H1 (cell line): Measurements from ENCODE around the gene FUNDC2. TPM values are rescaled to one million over a fixed set of nuclear protein-coding genes. Genes with fewer than 3 reads are reported as not detected.

ENCODE experiments used
- CTCF ChIA-PET: fragments of 300-600 bp; sonication (Branson Sonifier 250); formaldehyde crosslinking; loops from one replicate; lab custom pipeline; 2021; ENCODE audit not compliant: partially characterized antibody; lab: Charles Lee
- POLR2A ChIA-PET: fragments of 300-600 bp; sonication (Branson Sonifier 250); formaldehyde crosslinking; loops from one replicate; lab custom pipeline; 2021; ENCODE audit warnings: inconsistent platforms; ENCODE audit not compliant: partially characterized antibody; lab: Charles Lee
- DNase-seq, 2 experiments: peaks; one replicate each; pipeline versions ENCODE4 v3.0.0 to v3.0.0-alpha.2; 2010 to 2022; ENCODE audit warnings: low spot score in 2 of 2, low read depth in 1 of 2, mixed read lengths in 1 of 2
- FAIRE-seq: peaks from 2 replicates; lab custom pipeline; 2011; peaks lifted over from hg19 to GRCh38; lab: Jason Lieb, UNC
- H2AFZ ChIP-seq: 2 replicates; pipeline ENCODE4 v1.8.1; 2012; ENCODE audit warnings: low read length, inconsistent platforms
- H2AK5ac ChIP-seq: 2 replicates; pipeline ENCODE4 v1.6.1; 2013; ENCODE audit warnings: low read depth, low read length
- H2BK120ac ChIP-seq: replicated peaks from 2 replicates; pipeline ENCODE3; 2013; ENCODE audit warnings: low read depth, low read length, inconsistent platforms
- H2BK12ac ChIP-seq: 2 replicates; pipeline ENCODE4 v1.6.1; 2013; ENCODE audit warnings: low read depth, low read length
- H2BK15ac ChIP-seq: 2 replicates; pipeline ENCODE4 v1.6.1; 2013; ENCODE audit warnings: low read length
- H2BK20ac ChIP-seq: 2 replicates; pipeline ENCODE4 v1.6.1; 2013; ENCODE audit warnings: low read length
- H2BK5ac ChIP-seq: 2 replicates; pipeline ENCODE4 v1.6.1; 2013; ENCODE audit warnings: low read depth, low read length
- H3K14ac ChIP-seq: 2 replicates; pipeline ENCODE4 v1.6.1; 2013; ENCODE audit warnings: inconsistent platforms; ENCODE audit not compliant: insufficient read length
- H3K18ac ChIP-seq: 2 replicates; pipeline ENCODE4 v1.6.1; 2013; ENCODE audit warnings: low read length; ENCODE audit errors: extremely low read depth
- H3K23ac ChIP-seq: 2 replicates; pipeline ENCODE4 v1.6.1; 2013; ENCODE audit warnings: inconsistent platforms; ENCODE audit not compliant: insufficient read length
- H3K23me2 ChIP-seq: 2 replicates; pipeline ENCODE4 v1.6.1; 2013; ENCODE audit warnings: low read depth, low read length
- H3K27ac ChIP-seq: 2 replicates; pipeline ENCODE4 v1.6.1; 2011; ENCODE audit warnings: low read depth, low read length, inconsistent platforms
- H3K27me3 ChIP-seq, 4 experiments: replicated peaks in 1 of 4; 1 replicate in 1 of 4; 2 replicates in 3 of 4; pipeline versions ENCODE4 v1.6.1 to v1.8.1; 2011 to 2013; ENCODE audit warnings: low read length in 3 of 4, mild to moderate bottlenecking in 3 of 4, inconsistent platforms in 2 of 4, mixed read lengths in 2 of 4, moderate library complexity in 1 of 4; ENCODE audit not compliant: control insufficient read depth in 3 of 4, insufficient read depth in 3 of 4; ENCODE audit errors: extremely low read depth in 1 of 4
- H3K36me3 ChIP-seq, 4 experiments: 2 replicates each; pipeline versions ENCODE4 v1.6.1 to v1.8.1; 2011 to 2013; ENCODE audit warnings: mild to moderate bottlenecking in 4 of 4, low read length in 3 of 4, moderate library complexity in 2 of 4, control low read depth in 1 of 4, inconsistent platforms in 1 of 4; ENCODE audit not compliant: insufficient read depth in 4 of 4, control insufficient read depth in 2 of 4
- H3K4ac ChIP-seq: replicated peaks from 2 replicates; pipeline ENCODE3; 2013; ENCODE audit warnings: low read length, low read depth, mixed read lengths, inconsistent platforms; ENCODE audit not compliant: insufficient read length
- H3K4me1 ChIP-seq, 4 experiments: replicated peaks in 1 of 4; 1 replicate in 1 of 4; 2 replicates in 3 of 4; pipeline versions ENCODE4 v1.6.1 to v1.8.1; 2011 to 2013; ENCODE audit warnings: low read length in 3 of 4, inconsistent platforms in 2 of 4, mixed read lengths in 1 of 4; ENCODE audit not compliant: insufficient read depth in 4 of 4, control insufficient read depth in 3 of 4
- H3K4me2 ChIP-seq, 2 experiments: 2 replicates each; pipeline versions ENCODE4 v1.6.1 to v1.8.1; 2011 to 2013; ENCODE audit warnings: low read depth in 2 of 2, low read length in 2 of 2, control low read depth in 1 of 2, inconsistent platforms in 1 of 2, mild to moderate bottlenecking in 1 of 2; ENCODE audit not compliant: insufficient read depth in 1 of 2
- H3K4me3 ChIP-seq, 4 experiments: fragments of 200-600, 300-600 bp in 1 of 4; sonication (generic), shearing (Covaris generic), sonication (Bioruptor Twin) in 1 of 4; 2 replicates each; pipeline versions ENCODE4 v1.5.1 to v1.8.1; 2011 to 2016; ENCODE audit warnings: low read length in 4 of 4, low read depth in 3 of 4, control low read depth in 2 of 4, inconsistent platforms in 2 of 4, mild to moderate bottlenecking in 2 of 4, mixed read lengths in 1 of 4, moderate library complexity in 1 of 4; ENCODE audit not compliant: insufficient read depth in 2 of 4; ENCODE audit errors: extremely low read depth in 1 of 4
- H3K56ac ChIP-seq: replicated peaks from 2 replicates; pipeline ENCODE3; 2013; ENCODE audit warnings: low read depth, mild to moderate bottlenecking, mixed read lengths, low read length, inconsistent platforms; ENCODE audit not compliant: insufficient read length
- H3K79me1 ChIP-seq: 2 replicates; pipeline ENCODE4 v1.6.1; 2013; ENCODE audit warnings: low read depth, low read length, control low read depth
- H3K79me2 ChIP-seq, 2 experiments: 2 replicates each; pipeline versions ENCODE4 v1.6.1 to v1.8.1; 2012 to 2013; ENCODE audit warnings: low read length in 2 of 2, mild to moderate bottlenecking in 2 of 2, inconsistent platforms in 1 of 2; ENCODE audit not compliant: insufficient read depth in 2 of 2, control insufficient read depth in 1 of 2
- H3K9ac ChIP-seq, 4 experiments: replicated peaks in 1 of 4; 1 replicate in 1 of 4; 2 replicates in 3 of 4; pipeline versions ENCODE4 v1.6.1 to v1.8.1; 2011 to 2013; ENCODE audit warnings: low read depth in 3 of 4, low read length in 3 of 4, control low read depth in 2 of 4, mild to moderate bottlenecking in 2 of 4, moderate library complexity in 2 of 4, inconsistent platforms in 1 of 4; ENCODE audit errors: extremely low read depth in 1 of 4
- H3K9me3 ChIP-seq, 2 experiments: 2 replicates each; pipeline versions ENCODE4 v1.6.1 to v1.8.1; 2012 to 2013; ENCODE audit warnings: mild to moderate bottlenecking in 2 of 2, moderate library complexity in 2 of 2, control low read depth in 1 of 2, inconsistent platforms in 1 of 2, low read depth in 1 of 2, low read length in 1 of 2, mixed read lengths in 1 of 2; ENCODE audit not compliant: insufficient read depth in 2 of 2
- H4K20me1 ChIP-seq, 2 experiments: replicated peaks in 1 of 2; 2 replicates each; pipeline versions ENCODE3 to v1.8.1; 2011 to 2013; ENCODE audit warnings: inconsistent platforms in 2 of 2, low read length in 2 of 2, mild to moderate bottlenecking in 1 of 2; ENCODE audit not compliant: insufficient read depth in 2 of 2, control insufficient read depth in 1 of 2
- H4K5ac ChIP-seq: 2 replicates; pipeline ENCODE4 v1.6.1; 2013; ENCODE audit warnings: low read length, low read depth, mixed read lengths, inconsistent platforms; ENCODE audit not compliant: insufficient read length
- H4K8ac ChIP-seq: 2 replicates; pipeline ENCODE4 v1.8.0; 2013; ENCODE audit warnings: mild to moderate bottlenecking, moderate library complexity, low read length, inconsistent platforms; ENCODE audit not compliant: insufficient read depth; ENCODE audit errors: extremely low read depth
- H4K91ac ChIP-seq: replicated peaks from 2 replicates; pipeline ENCODE3; 2013; ENCODE audit warnings: low read length, mixed read lengths, inconsistent platforms; ENCODE audit not compliant: insufficient read length
- CHD1 ChIP-seq: IDR thresholded peaks from 2 replicates; pipeline ENCODE4 v1.6.1; 2012; ENCODE audit warnings: low read depth, low read length, improper control_type of control experiment
- CREB1 ChIP-seq: IDR thresholded peaks from 2 replicates; pipeline ENCODE4 v1.6.1; 2012; ENCODE audit warnings: inconsistent platforms
- GTF2F1 ChIP-seq: IDR thresholded peaks from 2 replicates; pipeline ENCODE4 v1.6.1; 2012; ENCODE audit warnings: low read depth, low read length, improper control_type of control experiment, borderline replicate concordance
- HDAC2 ChIP-seq, 2 experiments: fragments of 300-600 bp in 1 of 2; sonication (generic) in 1 of 2; IDR thresholded peaks; 2 replicates each; pipeline ENCODE4 v1.6.1; 2011 to 2012; ENCODE audit warnings: low read depth in 2 of 2, low read length in 2 of 2, mild to moderate bottlenecking in 2 of 2, moderate library complexity in 2 of 2, borderline replicate concordance in 1 of 2, inconsistent platforms in 1 of 2
- KDM4A ChIP-seq: IDR thresholded peaks from one replicate; pipeline ENCODE4 v1.7.1; 2012; ENCODE audit warnings: low read depth, mild to moderate bottlenecking, moderate library complexity, low read length, inconsistent platforms; ENCODE audit not compliant: severe bottlenecking
- KDM5A ChIP-seq: fragments of 200-600 bp; IDR thresholded peaks from 2 replicates; pipeline ENCODE4 v1.7.1; 2012; ENCODE audit warnings: mild to moderate bottlenecking, low read length, inconsistent platforms, mixed read lengths
- POLR2A ChIP-seq, 2 experiments: IDR thresholded peaks; 1 replicate in 1 of 2; 2 replicates in 1 of 2; pipeline ENCODE4 v1.6.1; 2011; ENCODE audit warnings: low read depth in 2 of 2, low read length in 2 of 2, mild to moderate bottlenecking in 2 of 2; ENCODE audit errors: control extremely low read depth in 1 of 2
- POU5F1 ChIP-seq: IDR thresholded peaks from 2 replicates; pipeline ENCODE4 v1.6.1; 2011; ENCODE audit warnings: low read depth, mild to moderate bottlenecking, low read length, moderate library complexity
- SIN3A ChIP-seq, 2 experiments: IDR thresholded peaks in 1 of 2; conservative IDR thresholded peaks in 1 of 2; 2 replicates each; pipeline ENCODE4 v1.6.1; 2011 to 2012; ENCODE audit warnings: low read length in 2 of 2, improper control_type of control experiment in 1 of 2, low read depth in 1 of 2, mild to moderate bottlenecking in 1 of 2
- SIX5 ChIP-seq: IDR thresholded peaks from 2 replicates; pipeline ENCODE4 v1.6.1; 2011; ENCODE audit warnings: mild to moderate bottlenecking, low read depth, low read length
- SP2 ChIP-seq: IDR thresholded peaks from 2 replicates; pipeline ENCODE4 v1.6.1; 2012; ENCODE audit warnings: mild to moderate bottlenecking, low read length, inconsistent platforms
- SRF ChIP-seq: IDR thresholded peaks from 2 replicates; pipeline ENCODE4 v1.6.1; 2011; ENCODE audit warnings: mild to moderate bottlenecking, low read depth, low read length, moderate library complexity
- TBP ChIP-seq: IDR thresholded peaks from 2 replicates; pipeline ENCODE4 v1.6.1; 2011; ENCODE audit warnings: low read depth, low read length, improper control_type of control experiment
- ZNF274 ChIP-seq: IDR thresholded peaks from 2 replicates; pipeline ENCODE4 v1.7.0; 2012; ENCODE audit warnings: low read length, borderline replicate concordance; ENCODE audit errors: extremely low read depth
- WGBS, 2 experiments: shearing (Covaris generic) in 1 of 2; methylation state at CpG; one replicate each; pipeline versions ENCODE4 v1.1.6 to v1.1.7; 2013 to 2015; ENCODE audit warnings: low lambda C conversion rate in 2 of 2, mixed read lengths in 2 of 2, inconsistent platforms in 1 of 2, low coverage in 1 of 2, missing lambda C conversion rate in 1 of 2; ENCODE audit not compliant: insufficient replicate concordance in 2 of 2, insufficient coverage in 1 of 2, insufficient read length in 1 of 2; ENCODE audit errors: extremely low coverage in 1 of 2, missing lambda C conversion rate in 1 of 2; 5-methylcytosine and 5-hydroxymethylcytosine counted together
- polyA plus RNA-seq, 7 experiments: library from polyadenylated mRNA; depleted of rRNA in 3 of 7; stranded (reverse) in 5 of 7; unstranded in 2 of 7; fragments of >200 nt in 5 of 7; fragments of 200-250 nt in 2 of 7; gene quantifications; 1 replicate in 5 of 7; 2 replicates in 1 of 7; 4 replicates in 1 of 7; pipeline versions ENCODE4 v1.2.1 to v1.2.3, GENCODE V29; 2011 to 2013; ENCODE audit warnings: missing spikeins in 2 of 7, mixed read lengths in 2 of 7
- total RNA-seq: library from RNA; stranded (reverse); fragmentation: NEBNext Ultra II Directional; extraction: Animal tissue kit (Norgen Biotek cat#: 25700); gene quantifications from 2 replicates; pipeline ENCODE4 v1.2.1, GENCODE V29; 2021
- TF ChIP-seq, protein P1 (sequence below): IDR thresholded peaks from 2 replicates; pipeline ENCODE4 v1.6.1; 2012; ENCODE audit warnings: inconsistent platforms

Gene FUNDC2
- total and polyA plus RNA-seq, 2 of the 8 experiments (the other 6 are each of a cell fraction or from before 2014, with no cell fraction given): 67.7 to 93.7 TPM

- H3K4ac ChIP-seq: no peak overlapping the region
- no peak overlapping the region for H2AK5ac ChIP-seq
- no peak for FAIRE-seq
- no peaks in the 10 kb centered on the region for H3K79me1 ChIP-seq
- peaks cover 3% of the 10 kb centered on the region; the same call in 1 of the 2 replicates for H3K23me2 ChIP-seq
- peaks cover 0 to 9% (median 2%) of the 10 kb centered on the region in 4 experiments; a peak in 3 of 8 replicates for H3K36me3 ChIP-seq
- TF ChIP-seq ZNF274: no peak
- no peak for TF ChIP-seq CREB1
- TF ChIP-seq TBP: no peak
- TF ChIP-seq SRF: no peak
- TF ChIP-seq SP2: no peak
- TF ChIP-seq KDM5A: no peak
- TF ChIP-seq SIX5: no peak
- TF ChIP-seq SIN3A (conservative IDR thresholded peaks at IDR 0.05 in 1 of 2, IDR thresholded peaks at IDR 0.05 in 1 of 2; ENCODE audit: low read depth in 1 of 2, low read length in 2 of 2): no peak
- TF ChIP-seq KDM4A: no peak
- no peak for TF ChIP-seq CHD1
- TF ChIP-seq, protein P1, sequence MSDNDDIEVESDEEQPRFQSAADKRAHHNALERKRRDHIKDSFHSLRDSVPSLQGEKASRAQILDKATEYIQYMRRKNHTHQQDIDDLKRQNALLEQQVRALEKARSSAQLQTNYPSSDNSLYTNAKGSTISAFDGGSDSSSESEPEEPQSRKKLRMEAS: no peak
- TF ChIP-seq POU5F1: no peak
- TF ChIP-seq GTF2F1: no peak
- no peak for TF ChIP-seq HDAC2 (IDR thresholded peaks at IDR 0.05; ENCODE audit: borderline replicate concordance in 1 of 2, low read depth in 2 of 2, low read length in 2 of 2)
- no peak for TF ChIP-seq POLR2A (IDR thresholded peaks at IDR 0.05; ENCODE audit: control extremely low read depth in 1 of 2, low read depth in 2 of 2, low read length in 2 of 2)
- no peaks in the 10 kb centered on the region for H3K9me3 ChIP-seq
- H3K79me2 ChIP-seq: peaks cover 0 to 22% of the 10 kb centered on the region in 2 experiments; a peak in 2 of 4 replicates
- no peak overlapping the region for H3K23ac ChIP-seq
- H3K27me3 ChIP-seq: no peaks in the 10 kb centered on the region
- no peak for DNase-seq
- no peak overlapping the region for H4K91ac ChIP-seq
- H4K20me1 ChIP-seq: no peaks in the 10 kb centered on the region
- no peak overlapping the region for H4K8ac ChIP-seq
- ChIA-PET POLR2A (no interaction called here), CTCF (interaction anchor here (1.0 kb wide), 1 partner anchor 44 kb away, joined by 3 read pairs; no protein-coding TSS in a partner anchor)
- 100% methylated on average over 1 of the region's 5 CpGs; no CpG with 5 or more reads in 1 of the 2 experiments for WGBS, 2 experiments
- H3K4me1 ChIP-seq: peaks cover 0 to 3% (median under 1%) of the 10 kb centered on the region in 4 experiments; a peak in 2 of 7 replicates
- no peak overlapping the region for H2BK20ac ChIP-seq
- H2BK120ac ChIP-seq: no peak overlapping the region
- no peak overlapping the region for H3K14ac ChIP-seq
- H3K4me3 ChIP-seq: no peak overlapping the region
- no peak overlapping the region for H3K9ac ChIP-seq
- H3K18ac ChIP-seq: no peak overlapping the region
- no peak overlapping the region for H3K56ac ChIP-seq
- H2BK5ac ChIP-seq: no peak overlapping the region
- H4K5ac ChIP-seq: no peak overlapping the region
- no peak overlapping the region for H2BK12ac ChIP-seq
- no peak overlapping the region for H3K4me2 ChIP-seq
- no peak overlapping the region for H3K27ac ChIP-seq
- H2BK15ac ChIP-seq: no peak overlapping the region
- H2AFZ ChIP-seq: no peak overlapping the region
These were observed 5.0 kb downstream of the FUNDC2 start for GRCh38 chrX:155031657-155032056.
